Measurements from ENCODE around the gene GORASP1.

DNA sequence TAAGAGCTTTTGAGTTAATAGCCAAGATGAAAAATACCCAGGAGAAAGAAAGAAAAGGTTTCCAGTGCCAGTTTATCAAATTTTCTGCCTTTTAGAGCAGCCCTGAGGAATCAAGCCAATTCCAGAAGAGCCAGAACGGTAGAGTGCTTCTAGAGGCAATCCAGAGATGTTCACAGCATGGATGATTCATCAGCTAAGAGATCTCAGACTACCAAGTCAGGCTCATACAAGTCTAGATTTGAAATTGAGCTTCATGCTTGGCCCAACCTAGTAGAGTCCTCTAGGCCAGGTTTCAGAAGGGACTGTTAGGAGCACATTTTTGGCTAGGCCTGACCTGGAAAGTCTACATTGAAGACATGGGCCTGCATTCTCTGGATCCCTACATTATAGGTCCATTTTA is 40.1 kb downstream of the GORASP1 start:
- TF ChIP-seq CTCF (CRISPR knock-in tag; IDR thresholded peaks at IDR 0.05) (no peak), SRF (IDR thresholded peaks at IDR 0.05; ENCODE audit: low read depth, low read length) (no peak), ZC3H4 (CRISPR knock-in tag; IDR thresholded peaks at IDR 0.05; ENCODE audit: borderline replicate concordance) (no peak), ZZZ3 (CRISPR knock-in tag; IDR thresholded peaks at IDR 0.05; ENCODE audit: borderline replicate concordance) (no peak), EZH2 (conservative IDR thresholded peaks at IDR 0.05; ENCODE audit: low read depth, low read length) (no peak)
